ENCODE data around the gene CCDC30. TPM values are rescaled to one million over a fixed set of nuclear protein-coding genes. Genes with fewer than 3 reads are reported as not detected.

The CCDC30 gene
- total and polyA plus RNA-seq, 4 donors, result 1.8 to 6.3 (median 2.3) TPM

DNA sequence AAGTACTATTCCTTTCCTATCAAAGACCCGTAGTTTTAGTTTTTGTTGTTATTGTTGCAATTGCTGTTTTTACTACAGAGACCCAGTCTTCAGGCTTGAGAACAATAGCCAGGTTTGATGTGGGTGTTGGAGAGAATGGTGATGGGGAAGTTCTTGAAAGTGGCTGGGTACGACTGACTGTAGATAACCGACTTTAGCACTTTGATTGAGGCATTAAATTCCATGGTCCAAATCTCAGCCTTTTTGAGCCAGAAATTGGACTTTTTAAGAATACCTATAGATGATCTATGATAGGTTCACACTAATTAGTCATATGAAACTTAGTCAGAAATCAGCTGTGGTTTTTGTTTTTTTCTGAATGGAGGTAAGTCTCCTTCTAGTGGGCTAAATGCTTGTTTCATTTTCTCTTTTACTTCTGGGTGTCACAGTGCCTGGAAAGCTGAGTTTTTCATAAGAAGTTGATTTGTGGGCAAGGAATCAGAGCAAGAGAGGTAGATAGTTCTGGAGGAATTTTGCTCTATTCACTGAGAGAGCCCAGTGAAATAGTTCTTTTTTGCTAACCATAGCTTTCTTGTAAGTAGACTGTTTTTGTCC lies 197.9 kb downstream of the CCDC30 start:
- Histone ChIP-seq H3K27me3 (ENCODE audit: control insufficient read depth in 1 of 2, insufficient read depth in 2 of 2, low read length in 1 of 2) (no peaks in the 10 kb centered on the region), H3K36me3 (ENCODE audit: control insufficient read depth in 1 of 2, insufficient read depth in 2 of 2, low read length in 1 of 2) (peaks cover 0 to 4% of the 10 kb centered on the region in 2 donors), H3K9me3 (ENCODE audit: control insufficient read depth, low read length) (no peaks in the 10 kb centered on the region), H3K4me3 (ENCODE audit: low read length in 2 of 2) (no peak overlapping the region), H3K4me1 (ENCODE audit: control insufficient read depth in 1 of 2, insufficient read depth in 2 of 2, low read length in 2 of 2) (no peaks in the 10 kb centered on the region), H3K27ac (ENCODE audit: low read depth in 1 of 2, low read length in 2 of 2) (no peak overlapping the region)
- ATAC-seq (ENCODE audit: low FRiP score) (no peak), DNase-seq (no peak)
- intact Hi-C loops (cut with DNase I), result no loop called here
- WGBS, 2 donors, result 64 to 78% methylated on average over 3 of the region's 3 CpGs

DNA sequence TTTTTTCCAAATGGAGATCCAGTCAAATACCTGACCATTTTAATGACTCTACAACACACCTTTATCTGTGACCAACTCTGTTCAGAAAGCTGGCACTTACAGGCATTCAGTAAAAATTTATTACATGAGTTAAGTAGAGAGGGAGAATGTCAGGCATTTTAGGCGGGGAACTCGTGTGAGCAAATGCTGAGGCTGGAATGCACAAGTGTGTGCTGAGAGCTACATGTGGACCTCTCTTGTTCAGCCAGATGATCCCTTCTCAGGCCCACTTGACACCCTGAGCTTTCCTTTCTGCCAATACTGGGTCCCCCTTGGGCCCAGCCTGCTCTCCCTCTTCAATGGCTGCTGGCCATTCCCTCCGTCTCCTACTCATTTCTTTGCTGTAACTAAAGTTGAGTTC lies 206.8 kb downstream of the CCDC30 start:
- Histone ChIP-seq H3K4me1 (ENCODE audit: control insufficient read depth in 1 of 2, insufficient read depth in 2 of 2, low read length in 2 of 2) (no peaks in the 10 kb centered on the region), H3K27me3 (ENCODE audit: control insufficient read depth in 1 of 2, insufficient read depth in 2 of 2, low read length in 1 of 2) (no peaks in the 10 kb centered on the region), H3K9me3 (ENCODE audit: control insufficient read depth, low read length) (no peaks in the 10 kb centered on the region), H3K27ac (ENCODE audit: low read depth in 1 of 2, low read length in 2 of 2) (no peak overlapping the region), H3K4me3 (ENCODE audit: low read length in 2 of 2) (no peak overlapping the region), H3K36me3 (ENCODE audit: control insufficient read depth in 1 of 2, insufficient read depth in 2 of 2, low read length in 1 of 2) (peaks cover 0 to 9% of the 10 kb centered on the region in 2 donors)
- ATAC-seq (ENCODE audit: low FRiP score) (no peak), DNase-seq (no peak)
- 77 to 86% methylated on average over 3 of the region's 3 CpGs for WGBS, 2 donors
- intact Hi-C loops (cut with DNase I), result no loop called here

DNA sequence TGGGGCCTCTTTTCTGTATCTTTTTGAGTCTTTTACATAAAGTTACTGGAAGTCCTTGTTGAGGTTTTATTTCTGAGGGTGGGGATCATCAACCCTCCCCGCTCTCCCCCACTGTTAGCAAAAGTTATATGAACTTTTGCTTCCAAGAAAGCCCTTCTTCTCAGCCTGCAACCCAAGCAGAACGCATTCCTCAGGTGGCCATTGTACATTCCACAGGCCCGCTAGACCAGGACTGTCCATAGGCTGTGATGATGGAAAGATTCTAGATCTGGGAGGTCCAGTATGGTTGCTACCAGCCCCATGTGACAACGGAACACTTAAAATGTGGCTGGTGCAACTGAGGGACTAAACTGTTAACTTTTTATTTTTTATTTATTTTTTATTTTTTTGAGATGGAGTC lies 207.3 kb downstream of the CCDC30 start:
- Histone ChIP-seq H3K4me3 (ENCODE audit: low read length in 2 of 2) (no peak overlapping the region), H3K27me3 (ENCODE audit: control insufficient read depth in 1 of 2, insufficient read depth in 2 of 2, low read length in 1 of 2) (no peaks in the 10 kb centered on the region), H3K4me1 (ENCODE audit: control insufficient read depth in 1 of 2, insufficient read depth in 2 of 2, low read length in 2 of 2) (no peaks in the 10 kb centered on the region), H3K9me3 (ENCODE audit: control insufficient read depth, low read length) (no peaks in the 10 kb centered on the region), H3K36me3 (ENCODE audit: control insufficient read depth in 1 of 2, insufficient read depth in 2 of 2, low read length in 1 of 2) (peaks cover 0 to 9% of the 10 kb centered on the region in 2 donors), H3K27ac (ENCODE audit: low read depth in 1 of 2, low read length in 2 of 2) (no peak overlapping the region)
- intact Hi-C loops (cut with DNase I), result no loop called here
- WGBS, 2 donors, result 97% methylated on average over 4 of the region's 4 CpGs
- ATAC-seq (ENCODE audit: low FRiP score), result no peak
- DNase-seq, result no peak

DNA sequence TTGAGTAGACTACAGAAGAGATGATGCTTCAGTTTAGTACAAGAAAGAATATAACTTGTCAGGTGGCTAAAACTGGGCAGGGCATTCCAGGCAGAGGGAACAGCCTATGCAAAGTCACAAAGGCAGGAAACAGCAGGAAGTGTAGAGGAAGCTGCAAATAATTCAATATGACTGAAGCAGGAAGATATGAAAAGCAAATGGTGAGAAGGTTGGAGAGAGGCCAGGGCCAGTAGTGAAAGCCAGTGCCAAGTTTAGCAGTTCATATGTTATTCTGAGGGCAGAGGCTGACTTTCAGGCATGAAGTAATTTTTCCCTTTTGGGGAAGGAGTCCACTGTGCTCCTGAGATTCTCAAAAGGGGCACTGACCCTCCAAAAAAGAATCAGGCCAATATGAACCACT lies 211.1 kb downstream of the CCDC30 start:
- H3K36me3 ChIP-seq (ENCODE audit: control insufficient read depth in 1 of 2, insufficient read depth in 2 of 2, low read length in 1 of 2), result peaks cover 0 to 2% of the 10 kb centered on the region in 2 donors
- intact Hi-C loops (cut with DNase I), result no loop called here

DNA sequence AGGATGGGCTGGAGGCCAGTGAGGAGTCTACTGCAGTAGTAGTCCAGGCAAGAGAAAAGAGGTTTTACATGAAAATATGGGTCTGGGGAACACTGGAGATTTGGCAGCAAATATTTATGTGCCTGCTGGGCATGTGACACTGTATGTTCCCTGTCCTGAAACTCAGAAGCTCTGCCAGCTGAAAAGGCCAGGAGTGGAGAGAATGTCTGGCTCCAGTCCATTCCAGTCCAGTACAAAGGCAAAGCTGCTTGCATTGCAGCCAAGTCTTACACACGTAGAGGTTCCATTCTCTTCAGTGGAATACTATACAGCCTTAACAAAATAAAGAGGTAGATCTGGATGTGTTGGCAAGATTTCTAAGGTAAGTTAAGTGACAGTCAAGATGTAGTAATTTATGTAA lies 211.6 kb downstream of the CCDC30 start:
- intact Hi-C loops (cut with DNase I), result no loop called here

More for the DNA sequence above, 211.1 kb downstream of the CCDC30 start:
- no peaks in the 10 kb centered on the region for H3K9me3 ChIP-seq (ENCODE audit: control insufficient read depth, low read length)
- no peak overlapping the region for H3K27ac ChIP-seq (ENCODE audit: low read depth in 1 of 2, low read length in 2 of 2)
- no peaks in the 10 kb centered on the region for H3K27me3 ChIP-seq (ENCODE audit: control insufficient read depth in 1 of 2, insufficient read depth in 2 of 2, low read length in 1 of 2)
- DNase-seq, result no peak
- H3K4me1 ChIP-seq (ENCODE audit: control insufficient read depth in 1 of 2, insufficient read depth in 2 of 2, low read length in 2 of 2), result no peaks in the 10 kb centered on the region
- no peak overlapping the region for H3K4me3 ChIP-seq (ENCODE audit: low read length in 2 of 2)
- no peak for ATAC-seq (ENCODE audit: low FRiP score)

DNA sequence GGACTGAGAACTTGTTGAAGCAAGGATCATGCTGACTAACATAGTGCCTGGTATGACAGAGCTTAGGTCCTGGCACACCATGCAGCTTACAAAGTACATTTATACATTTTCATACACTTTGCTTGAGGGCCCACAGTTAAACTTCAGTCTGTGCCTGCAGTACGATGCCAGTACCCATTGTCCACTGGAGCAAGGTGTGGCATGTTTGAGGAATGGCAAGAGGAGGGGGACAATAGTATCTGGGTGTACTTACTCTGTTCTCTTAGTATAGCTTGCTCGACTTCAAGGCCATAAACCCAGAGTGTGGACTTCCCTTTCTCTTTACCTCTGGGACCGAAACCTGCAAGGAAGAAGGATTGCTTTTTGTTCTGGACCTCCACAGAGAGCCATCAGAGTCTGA lies 212.4 kb downstream of the CCDC30 start:
- no peak for ATAC-seq (ENCODE audit: low FRiP score)
- no peak overlapping the region for H3K4me3 ChIP-seq (ENCODE audit: low read length in 2 of 2)
- no peaks in the 10 kb centered on the region for H3K27me3 ChIP-seq (ENCODE audit: control insufficient read depth in 1 of 2, insufficient read depth in 2 of 2, low read length in 1 of 2)
- H3K9me3 ChIP-seq (ENCODE audit: control insufficient read depth, low read length), result no peaks in the 10 kb centered on the region
- DNase-seq, result no peak
- 89 to 96% methylated on average over 3 of the region's 3 CpGs for WGBS, 2 donors
- no peaks in the 10 kb centered on the region for H3K4me1 ChIP-seq (ENCODE audit: control insufficient read depth in 1 of 2, insufficient read depth in 2 of 2, low read length in 2 of 2)
- intact Hi-C loops (cut with DNase I), result no loop called here
- H3K27ac ChIP-seq (ENCODE audit: low read depth in 1 of 2, low read length in 2 of 2), result no peak overlapping the region
- peaks cover 0 to 2% of the 10 kb centered on the region in 2 donors for H3K36me3 ChIP-seq (ENCODE audit: control insufficient read depth in 1 of 2, insufficient read depth in 2 of 2, low read length in 1 of 2)

More for the DNA sequence above, 211.6 kb downstream of the CCDC30 start:
- Histone ChIP-seq H3K4me3 (ENCODE audit: low read length in 2 of 2) (no peak overlapping the region), H3K9me3 (ENCODE audit: control insufficient read depth, low read length) (no peaks in the 10 kb centered on the region), H3K27me3 (ENCODE audit: control insufficient read depth in 1 of 2, insufficient read depth in 2 of 2, low read length in 1 of 2) (no peaks in the 10 kb centered on the region), H3K27ac (ENCODE audit: low read depth in 1 of 2, low read length in 2 of 2) (no peak overlapping the region), H3K36me3 (ENCODE audit: control insufficient read depth in 1 of 2, insufficient read depth in 2 of 2, low read length in 1 of 2) (peaks cover 0 to 2% of the 10 kb centered on the region in 2 donors), H3K4me1 (ENCODE audit: control insufficient read depth in 1 of 2, insufficient read depth in 2 of 2, low read length in 2 of 2) (no peaks in the 10 kb centered on the region)
- no peak for DNase-seq
- ATAC-seq (ENCODE audit: low FRiP score), result no peak
- 6 to 10% methylated on average over 1 of the region's 1 CpG for WGBS, 2 donors

DNA sequence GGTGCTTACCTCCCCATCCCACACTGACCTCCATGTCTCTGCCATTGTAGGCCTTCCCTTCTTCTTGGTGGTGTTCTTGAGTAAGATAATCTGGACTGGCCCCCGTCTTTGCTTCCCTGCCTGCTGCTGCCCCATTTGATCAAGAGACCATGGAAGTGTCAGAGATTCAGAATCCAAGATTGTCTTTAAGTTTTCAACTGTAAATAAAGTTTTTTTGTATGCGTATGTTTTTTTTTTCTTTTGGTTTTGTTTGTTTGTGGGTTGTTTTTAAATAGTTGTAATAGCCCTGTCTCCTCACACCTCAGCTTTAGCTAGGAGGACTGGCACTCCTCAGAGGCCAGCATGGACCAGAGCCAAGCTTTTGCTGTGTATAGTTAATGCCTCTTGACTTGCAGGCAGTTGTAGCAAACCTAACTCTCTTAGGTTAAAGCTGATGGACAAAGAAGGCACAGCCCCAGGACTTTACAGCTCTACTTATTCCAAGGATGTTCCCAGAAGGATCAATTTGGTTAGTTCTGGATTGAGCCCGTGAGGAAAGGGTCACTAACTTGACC lies 213.5 kb downstream of the CCDC30 start:
- 88 to 93% methylated on average over 3 of the region's 3 CpGs for WGBS, 2 donors
- H3K27me3 ChIP-seq (ENCODE audit: control insufficient read depth in 1 of 2, insufficient read depth in 2 of 2, low read length in 1 of 2), result no peaks in the 10 kb centered on the region
- H3K9me3 ChIP-seq (ENCODE audit: control insufficient read depth, low read length), result no peaks in the 10 kb centered on the region
- H3K4me1 ChIP-seq (ENCODE audit: control insufficient read depth in 1 of 2, insufficient read depth in 2 of 2, low read length in 2 of 2), result peaks cover 0 to 6% of the 10 kb centered on the region in 2 donors
- H3K27ac ChIP-seq (ENCODE audit: low read depth in 1 of 2, low read length in 2 of 2), result no peak overlapping the region
- H3K36me3 ChIP-seq (ENCODE audit: control insufficient read depth in 1 of 2, insufficient read depth in 2 of 2, low read length in 1 of 2), result peaks cover 0 to 2% of the 10 kb centered on the region in 2 donors
- ATAC-seq (ENCODE audit: low FRiP score) (no peak), DNase-seq (no peak)
- intact Hi-C loops (cut with DNase I), result no loop called here
- H3K4me3 ChIP-seq (ENCODE audit: low read length in 2 of 2), result no peak overlapping the region

DNA sequence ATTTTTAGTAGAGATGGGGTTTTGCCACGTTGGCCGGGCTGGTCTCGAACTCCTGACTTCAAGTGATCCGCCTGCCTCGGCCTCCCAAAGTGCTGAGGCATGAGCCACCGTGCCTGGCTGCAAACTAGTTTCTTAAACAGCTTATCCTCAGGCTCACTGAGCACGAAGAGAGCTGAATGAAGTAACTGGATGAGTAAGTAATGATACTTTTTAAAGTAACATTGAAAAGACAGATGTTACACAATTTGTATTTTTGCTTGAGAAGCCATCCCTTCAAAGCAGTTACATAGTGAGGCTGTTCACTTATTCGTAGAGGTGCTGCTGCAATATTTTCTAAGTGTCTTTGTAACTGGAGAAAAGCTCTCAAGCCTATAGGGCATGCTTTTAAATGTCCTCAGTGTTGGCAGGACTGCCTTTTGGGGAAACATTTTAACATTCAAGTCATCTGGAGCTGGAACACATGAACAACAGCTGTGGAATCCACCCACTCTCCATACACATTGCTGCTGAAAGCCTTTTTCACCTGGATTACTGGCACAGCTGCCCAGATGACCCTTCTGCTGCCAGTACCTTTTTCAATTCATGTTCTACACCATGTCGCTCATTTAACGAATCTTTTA lies 216.4 kb downstream of the CCDC30 start:
- H3K27ac ChIP-seq (ENCODE audit: low read depth in 1 of 2, low read length in 2 of 2), result no peak overlapping the region
- H3K4me1 ChIP-seq (ENCODE audit: control insufficient read depth in 1 of 2, insufficient read depth in 2 of 2, low read length in 2 of 2), result peaks cover 3 to 6% of the 10 kb centered on the region in 2 donors
- no peak for ATAC-seq (ENCODE audit: low FRiP score)
- peaks cover 0 to 2% of the 10 kb centered on the region in 2 donors for H3K36me3 ChIP-seq (ENCODE audit: control insufficient read depth in 1 of 2, insufficient read depth in 2 of 2, low read length in 1 of 2)
- no peak for DNase-seq
- H3K27me3 ChIP-seq (ENCODE audit: control insufficient read depth in 1 of 2, insufficient read depth in 2 of 2, low read length in 1 of 2), result no peaks in the 10 kb centered on the region
- intact Hi-C loops (cut with DNase I), result no loop called here
- no peaks in the 10 kb centered on the region for H3K9me3 ChIP-seq (ENCODE audit: control insufficient read depth, low read length)
- WGBS, 2 donors, result 77 to 85% methylated on average over 10 of the region's 10 CpGs
- no peak overlapping the region for H3K4me3 ChIP-seq (ENCODE audit: low read length in 2 of 2)

DNA sequence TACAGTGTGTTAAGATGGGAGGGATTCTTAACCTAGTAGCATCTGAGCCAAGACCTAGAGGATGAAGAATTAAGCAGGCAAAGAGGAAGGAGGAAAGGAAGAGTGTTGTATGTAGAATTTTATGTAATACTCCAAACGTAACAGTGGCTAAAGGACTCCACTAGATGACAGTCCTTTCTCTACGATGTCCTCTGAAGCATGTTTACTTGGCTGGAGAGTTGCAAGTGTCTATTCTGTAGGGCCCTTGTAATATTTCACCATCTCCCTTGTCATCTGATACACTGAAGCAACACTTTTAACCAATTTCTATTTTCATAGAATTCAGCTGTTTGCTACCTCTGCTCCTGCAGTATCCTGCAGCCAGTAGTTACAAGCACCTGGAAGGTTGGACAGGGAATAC lies 217.0 kb downstream of the CCDC30 start:
- H3K27ac ChIP-seq (ENCODE audit: low read depth in 1 of 2, low read length in 2 of 2), result no peak overlapping the region
- no peak overlapping the region for H3K4me3 ChIP-seq (ENCODE audit: low read length in 2 of 2)
- WGBS, 2 donors, result 76 to 91% methylated on average over 2 of the region's 2 CpGs
- no peak for DNase-seq
- intact Hi-C loops (cut with DNase I), result loop anchor here (5.0 to 10.0 kb wide), 3 partner anchors 165 to 343 kb away; partner anchors contain the start of genes FOXJ3 (in 1 of the 2), PPCS (in 1 of the 2), ZMYND12 (in 1 of the 2) and ZNF691 (in 1 of the 2)
- H3K9me3 ChIP-seq (ENCODE audit: control insufficient read depth, low read length), result no peaks in the 10 kb centered on the region
- no peaks in the 10 kb centered on the region for H3K27me3 ChIP-seq (ENCODE audit: control insufficient read depth in 1 of 2, insufficient read depth in 2 of 2, low read length in 1 of 2)
- H3K36me3 ChIP-seq (ENCODE audit: control insufficient read depth in 1 of 2, insufficient read depth in 2 of 2, low read length in 1 of 2), result peaks cover 0 to 2% of the 10 kb centered on the region in 2 donors
- H3K4me1 ChIP-seq (ENCODE audit: control insufficient read depth in 1 of 2, insufficient read depth in 2 of 2, low read length in 2 of 2), result peaks cover 6% of the 10 kb centered on the region in 2 donors
- ATAC-seq (ENCODE audit: low FRiP score), result no peak

Measured in aorta (tissue), 5 donors.